HAP-1 (cell line): ENCODE data around the gene SRSF7.
"Not testable (repeated sequence)": the region's sequence is repeated elsewhere in the genome, so short reads cannot be mapped to it uniquely, and the experiment has no call there.

Experiments
- DNase-seq, 2 experiments: peaks; one replicate each; pipeline ENCODE4 v3.0.0-alpha.2; 2016 to 2020; ENCODE audit warnings: low spot score in 2 of 2
- H3K27me3 ChIP-seq: fragments of 250-450 bp; sonication (Bioruptor Pico); 2 replicates; pipeline ENCODE4 v1.5.1; 2020; ENCODE audit warnings: low read depth, mild to moderate bottlenecking, moderate library complexity
- H3K36me3 ChIP-seq: fragments of 250-450 bp; sonication (Bioruptor Pico); replicated peaks from 2 replicates; pipeline ENCODE4 v1.5.1; 2020; ENCODE audit warnings: mild to moderate bottlenecking
- H3K4me1 ChIP-seq: fragments of 250-450 bp; sonication (Bioruptor Pico); 2 replicates; pipeline ENCODE4 v1.5.1; 2020; ENCODE audit warnings: mild to moderate bottlenecking
- H3K4me3 ChIP-seq: fragments of 250-450 bp; sonication (Bioruptor Pico); 2 replicates; pipeline ENCODE4 v1.5.1; 2020; ENCODE audit warnings: mild to moderate bottlenecking, moderate library complexity
- H3K9me3 ChIP-seq: fragments of 250-450 bp; sonication (Bioruptor Pico); 2 replicates; pipeline ENCODE4 v1.5.1; 2020; ENCODE audit warnings: mild to moderate bottlenecking, moderate library complexity
- in situ Hi-C: fragments of 300-500 bp; cut with MboI; formaldehyde crosslinking; loops from 3 replicates; pipeline ENCODE4 v1.14.3; 2020; ENCODE audit warnings: low sequenced_read_pairs, inconsistent platforms, mixed read lengths

The SRSF7 gene

DNA sequence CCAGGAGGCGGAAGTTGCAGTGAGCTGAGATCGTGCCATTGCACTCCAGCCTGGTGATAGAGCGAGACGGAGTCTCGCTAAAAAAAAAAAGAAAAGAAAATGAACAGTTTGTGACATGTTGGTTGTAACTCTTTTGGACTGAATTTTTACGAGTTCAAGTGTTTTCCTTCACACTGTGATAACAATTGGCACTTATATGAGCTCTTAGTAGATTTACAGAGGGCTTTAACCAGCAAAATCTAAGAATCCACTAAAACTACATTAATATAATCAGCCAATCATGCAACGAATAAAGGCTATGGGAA, 24.7 kb upstream of the SRSF7 start:
- Histone ChIP-seq H3K4me3 (no peak overlapping the region), H3K4me1 (peaks cover 3% of the 10 kb centered on the region; the same call in 1 of the 2 replicates), H3K36me3 (0 out of 2 replicates have a peak, but pooled peaks cover 2% of the 10 kb centered on the region), H3K27me3 (no peaks in the 10 kb centered on the region), H3K9me3 (no peaks in the 10 kb centered on the region)
- no peak for DNase-seq
- in situ Hi-C loops, result no loop called here

DNA sequence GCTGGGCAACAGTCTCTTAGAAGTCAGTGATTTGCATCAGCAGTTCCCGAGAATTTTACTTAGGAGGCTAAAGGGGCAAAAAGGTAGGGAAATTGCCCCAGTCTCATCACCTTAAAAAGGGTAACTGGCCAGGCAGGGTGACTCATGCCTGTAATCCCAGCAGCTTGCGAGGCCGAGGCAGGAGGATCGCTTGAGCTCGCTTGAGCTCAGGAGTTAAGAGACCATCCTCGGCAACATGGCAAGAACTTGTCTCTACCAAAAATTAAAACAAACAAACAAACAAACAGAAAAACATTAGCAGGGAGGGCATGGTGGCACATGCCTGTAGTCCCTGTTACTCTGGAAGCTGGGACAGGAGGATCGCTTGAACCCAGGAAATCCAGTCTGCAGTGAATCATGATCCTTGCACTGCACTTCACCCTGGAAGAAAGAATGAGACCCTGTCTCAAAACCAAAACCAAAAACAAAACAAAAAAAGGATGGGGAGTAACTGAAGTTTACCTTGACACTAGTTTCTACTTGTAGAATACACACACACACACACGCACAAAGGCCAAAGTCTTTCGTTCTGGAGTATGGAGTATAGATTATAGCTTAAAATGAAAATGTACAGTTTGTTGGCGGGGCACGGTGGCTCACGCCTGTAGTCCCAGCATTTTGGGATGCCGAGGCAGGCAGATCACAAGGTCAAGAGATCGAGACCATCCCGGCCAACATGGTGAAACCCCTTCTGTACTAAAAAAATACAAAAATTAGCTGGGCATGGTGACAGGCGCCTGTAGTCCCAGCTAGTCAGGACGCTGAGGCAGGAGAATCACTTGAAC, 24.1 kb upstream of the SRSF7 start:
- no peak for DNase-seq
- Histone ChIP-seq H3K4me1 (peaks cover 3% of the 10 kb centered on the region; the same call in 1 of the 2 replicates), H3K9me3 (no peaks in the 10 kb centered on the region), H3K4me3 (no peak overlapping the region), H3K27me3 (no peaks in the 10 kb centered on the region), H3K36me3 (0 out of 2 replicates have a peak, but pooled peaks cover 2% of the 10 kb centered on the region)
- in situ Hi-C loops, result no loop called here

DNA sequence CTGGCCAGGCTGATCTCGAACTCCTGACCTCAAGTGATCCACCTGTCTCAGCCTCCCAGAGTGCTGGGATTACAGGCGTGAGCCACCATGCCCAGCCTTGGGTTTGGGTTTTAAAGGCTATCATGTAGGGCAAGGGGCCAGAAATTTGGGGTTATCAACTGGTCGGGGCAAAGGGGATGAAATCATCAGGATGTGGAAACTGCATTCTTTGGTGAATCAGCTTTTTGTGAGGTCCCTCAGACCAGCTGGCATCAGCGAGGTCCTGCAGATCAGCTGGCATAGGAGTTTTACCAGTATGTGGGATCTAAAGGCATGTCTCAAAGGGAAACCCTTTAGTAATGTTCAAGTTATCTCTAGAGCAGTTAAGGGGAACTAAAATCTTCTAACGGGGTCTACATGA, 20.5 kb upstream of the SRSF7 start:
- in situ Hi-C loops, result no loop called here
- no peaks in the 10 kb centered on the region for H3K27me3 ChIP-seq
- no peaks in the 10 kb centered on the region for H3K36me3 ChIP-seq
- no peaks in the 10 kb centered on the region for H3K9me3 ChIP-seq
- no peaks in the 10 kb centered on the region for H3K4me1 ChIP-seq
- DNase-seq, result no peak
- no peak overlapping the region for H3K4me3 ChIP-seq

DNA sequence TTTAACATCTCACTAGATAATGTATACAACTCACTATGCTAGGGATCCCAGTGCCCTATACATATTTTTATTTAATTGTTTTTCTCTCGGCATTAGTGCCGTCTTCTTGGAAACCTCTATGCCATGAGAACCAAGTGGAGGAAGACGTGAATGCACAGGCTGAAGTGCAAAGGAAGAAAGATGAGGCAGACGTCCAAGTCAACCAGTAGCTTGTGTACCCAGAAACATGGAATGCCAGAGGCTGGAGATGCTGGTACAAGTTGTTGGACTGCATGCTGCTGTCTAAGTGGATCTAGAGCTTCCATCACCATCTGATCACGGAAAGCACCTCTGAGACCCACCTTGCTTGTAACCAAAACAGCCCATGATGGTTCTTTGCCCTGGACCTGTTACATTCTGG, 14.4 kb upstream of the SRSF7 start:
- in situ Hi-C loops, result no loop called here
- no peak for DNase-seq

DNA sequence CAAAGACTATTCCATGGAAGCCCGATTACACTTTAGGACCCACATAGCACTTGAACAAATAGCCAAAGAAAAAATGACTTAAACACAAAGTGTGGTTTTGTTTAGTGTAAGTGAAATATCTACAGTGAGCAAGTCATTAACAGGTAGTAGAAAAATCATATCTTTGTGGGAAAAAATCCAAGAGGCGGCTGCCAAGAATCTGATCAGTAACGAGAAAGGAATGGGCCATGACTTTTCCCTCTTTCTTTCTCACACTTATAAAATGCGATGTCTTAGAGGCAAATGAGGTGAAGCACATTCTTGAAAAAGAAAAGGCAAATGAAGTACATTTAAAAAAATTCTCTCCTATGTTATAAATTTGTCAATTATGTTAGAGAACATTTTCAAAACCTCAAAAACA, 14.0 kb upstream of the SRSF7 start:
- in situ Hi-C loops, result no loop called here
- no peaks in the 10 kb centered on the region for H3K4me1 ChIP-seq
- H3K27me3 ChIP-seq, result no peaks in the 10 kb centered on the region
- H3K9me3 ChIP-seq, result no peaks in the 10 kb centered on the region
- H3K36me3 ChIP-seq, result no peaks in the 10 kb centered on the region
- H3K4me3 ChIP-seq, result no peak overlapping the region
- no peak for DNase-seq

More for the DNA sequence above, 14.4 kb upstream of the SRSF7 start:
- Histone ChIP-seq H3K4me3 (no peak overlapping the region), H3K36me3 (no peaks in the 10 kb centered on the region), H3K9me3 (no peaks in the 10 kb centered on the region), H3K27me3 (no peaks in the 10 kb centered on the region), H3K4me1 (no peaks in the 10 kb centered on the region)

DNA sequence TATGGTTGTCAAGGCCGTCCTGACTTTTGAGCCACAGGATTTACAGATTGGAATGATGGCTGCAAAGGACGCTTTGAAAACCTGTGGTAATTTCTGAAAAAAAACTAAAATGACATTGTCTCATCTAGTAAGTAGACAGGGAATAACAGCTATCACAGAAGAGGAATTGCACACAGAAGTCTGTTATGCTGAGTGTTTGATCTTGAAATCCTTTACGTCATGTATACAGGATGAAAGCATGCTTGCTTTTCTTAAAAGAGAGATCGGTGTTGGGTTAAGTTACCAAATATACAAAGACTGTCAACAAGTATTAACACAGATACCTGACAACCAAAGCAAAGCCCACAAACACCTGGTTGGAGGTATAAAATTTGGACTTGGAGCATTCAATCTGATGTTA, 12.6 kb upstream of the SRSF7 start:
- DNase-seq, result no peak
- no peaks in the 10 kb centered on the region for H3K4me1 ChIP-seq
- in situ Hi-C loops, result no loop called here
- no peaks in the 10 kb centered on the region for H3K27me3 ChIP-seq
- no peaks in the 10 kb centered on the region for H3K9me3 ChIP-seq
- H3K4me3 ChIP-seq, result no peak overlapping the region
- H3K36me3 ChIP-seq, result no peaks in the 10 kb centered on the region

DNA sequence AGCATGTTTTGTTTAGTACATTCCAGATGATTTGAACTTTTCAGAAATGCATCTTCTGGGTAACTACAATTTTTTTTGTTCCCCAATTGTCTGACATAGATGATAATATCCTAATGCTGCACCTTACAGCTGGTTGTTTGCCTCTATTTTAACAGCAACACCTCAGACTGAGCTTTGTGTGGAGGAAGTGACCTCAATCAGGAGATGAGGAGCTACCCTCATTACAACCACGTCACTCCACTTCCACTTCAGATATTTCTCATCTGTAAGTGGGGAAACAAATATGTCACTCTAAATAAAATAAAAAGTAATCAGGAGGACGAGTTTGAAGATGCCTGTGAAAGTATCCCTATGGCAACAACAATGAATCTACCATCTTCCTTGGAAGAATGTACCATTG, 12.1 kb upstream of the SRSF7 start:
- no peaks in the 10 kb centered on the region for H3K27me3 ChIP-seq
- no peaks in the 10 kb centered on the region for H3K36me3 ChIP-seq
- DNase-seq, result no peak
- no peak overlapping the region for H3K4me3 ChIP-seq
- H3K4me1 ChIP-seq, result no peaks in the 10 kb centered on the region
- no peaks in the 10 kb centered on the region for H3K9me3 ChIP-seq
- in situ Hi-C loops, result no loop called here

DNA sequence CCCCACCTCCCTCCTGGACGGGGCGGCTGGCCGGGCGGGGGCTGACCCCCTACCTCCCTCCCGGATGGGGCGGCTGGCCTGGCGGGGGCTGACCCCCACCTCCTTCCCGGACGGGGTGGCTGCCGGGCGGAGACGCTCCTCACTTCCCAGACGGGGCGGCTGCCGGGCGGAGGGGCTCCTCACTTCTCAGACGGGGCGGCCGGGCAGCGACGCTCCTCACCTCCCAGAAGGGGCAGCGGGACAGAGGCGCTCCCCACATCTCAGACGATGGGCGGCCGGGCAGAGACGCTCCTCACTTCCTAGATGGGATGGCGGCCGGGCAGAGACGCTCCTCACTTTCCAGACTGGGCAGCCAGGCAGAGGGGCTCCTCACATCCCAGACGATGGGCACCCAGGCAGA, 4.7 kb upstream of the SRSF7 start:
- H3K36me3 ChIP-seq, H3K27me3 ChIP-seq, H3K9me3 ChIP-seq, DNase-seq, in situ Hi-C loops, H3K4me3 ChIP-seq: not testable (repeated sequence)
- peaks cover 13% of the 10 kb centered on the region for H3K4me1 ChIP-seq

DNA sequence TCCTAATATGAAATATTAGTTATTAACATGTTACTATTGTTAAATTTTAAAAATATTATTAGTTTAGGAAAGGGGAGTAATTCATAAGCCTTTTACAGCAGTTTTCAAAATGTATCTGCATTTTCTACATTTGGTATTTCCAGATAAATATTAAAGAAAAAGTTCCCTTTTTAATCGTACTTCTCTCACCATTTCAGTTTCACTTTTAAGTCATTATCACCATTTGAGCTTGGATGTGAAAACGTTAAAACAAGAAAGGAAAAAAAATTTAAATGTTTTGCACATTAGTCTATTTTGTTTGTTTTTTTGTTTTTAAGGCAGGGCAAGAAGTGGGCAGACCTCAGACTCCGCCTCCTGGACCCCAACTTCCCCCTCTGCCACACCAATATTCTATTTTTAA, 3.3 kb upstream of the SRSF7 start:
- peaks cover 13% of the 10 kb centered on the region for H3K4me1 ChIP-seq
- no peaks in the 10 kb centered on the region for H3K9me3 ChIP-seq
- in situ Hi-C loops, result no loop called here
- no peak overlapping the region for H3K4me3 ChIP-seq
- H3K27me3 ChIP-seq, result no peaks in the 10 kb centered on the region
- no peak for DNase-seq
- H3K36me3 ChIP-seq, result peaks cover 11% of the 10 kb centered on the region

DNA sequence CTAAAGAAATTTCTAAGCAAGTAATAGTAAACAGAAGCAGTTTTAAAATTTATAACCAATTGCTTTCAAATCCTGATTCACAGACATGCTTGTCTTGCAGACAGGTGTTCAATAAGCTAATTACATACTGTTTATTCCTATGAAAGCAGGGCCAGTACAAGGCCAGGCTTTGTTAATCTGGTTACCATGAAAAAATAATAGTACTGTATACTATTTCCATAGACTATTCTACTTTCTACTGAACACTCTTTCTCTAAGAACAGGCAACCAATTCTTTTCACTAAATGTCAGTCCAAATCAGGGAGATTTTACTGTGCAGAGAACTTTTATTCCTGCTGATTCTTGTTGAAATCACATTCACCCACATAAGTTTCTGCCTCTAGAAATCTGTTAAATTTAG, 2.9 kb upstream of the SRSF7 start:
- H3K27me3 ChIP-seq, result no peaks in the 10 kb centered on the region
- no peaks in the 10 kb centered on the region for H3K9me3 ChIP-seq
- no peak overlapping the region for H3K4me3 ChIP-seq
- peaks cover 16% of the 10 kb centered on the region for H3K36me3 ChIP-seq
- H3K4me1 ChIP-seq, result peaks cover 16% of the 10 kb centered on the region
- in situ Hi-C loops, result no loop called here
- no peak for DNase-seq

DNA sequence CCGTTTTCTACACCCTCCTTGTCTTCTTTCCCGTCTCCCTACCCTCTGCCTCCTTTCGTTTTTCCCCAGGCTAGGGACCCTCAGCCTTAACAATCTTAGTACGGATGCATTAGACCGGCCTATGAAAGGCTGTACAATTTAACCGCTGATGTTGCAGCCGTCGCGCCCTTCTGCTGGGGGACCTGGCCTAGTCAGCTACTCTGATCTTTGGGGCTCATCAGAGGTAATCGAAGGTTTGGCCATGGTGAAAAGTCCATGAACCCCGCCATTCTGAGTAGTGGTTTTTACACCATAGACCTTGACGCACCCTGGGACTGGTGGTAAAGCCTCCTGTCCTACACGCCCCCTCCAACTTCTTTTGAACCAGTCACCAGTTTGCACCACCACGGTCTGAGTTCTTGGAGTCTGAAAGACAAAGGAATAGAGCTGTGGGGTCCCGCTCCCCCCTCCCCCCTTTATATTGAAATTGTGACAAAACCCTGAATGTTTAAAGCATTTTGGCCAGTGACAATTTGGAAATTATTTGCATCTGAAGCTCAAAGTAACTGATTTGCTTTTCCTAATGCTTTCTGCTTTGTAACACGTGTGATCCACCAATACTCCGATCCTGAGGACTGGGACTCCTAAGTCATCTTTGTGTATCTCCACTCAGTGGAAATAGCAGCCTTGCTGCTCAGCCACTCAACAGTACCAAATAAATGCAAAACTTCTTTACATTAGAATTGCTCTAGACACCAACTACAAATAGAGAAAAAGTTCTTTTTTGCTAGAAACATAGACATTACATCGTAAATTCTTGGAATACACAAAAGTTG, 642 bp upstream of the SRSF7 start:
- peak; percentile 58 to 62 for DNase-seq
- Histone ChIP-seq H3K4me1 (peaks cover 26% of the 10 kb centered on the region), H3K36me3 (peaks cover 38% of the 10 kb centered on the region), H3K27me3 (no peaks in the 10 kb centered on the region), H3K4me3 (peak overlapping the region; percentile 98), H3K9me3 (no peaks in the 10 kb centered on the region)
- in situ Hi-C loops, result no loop called here

DNA sequence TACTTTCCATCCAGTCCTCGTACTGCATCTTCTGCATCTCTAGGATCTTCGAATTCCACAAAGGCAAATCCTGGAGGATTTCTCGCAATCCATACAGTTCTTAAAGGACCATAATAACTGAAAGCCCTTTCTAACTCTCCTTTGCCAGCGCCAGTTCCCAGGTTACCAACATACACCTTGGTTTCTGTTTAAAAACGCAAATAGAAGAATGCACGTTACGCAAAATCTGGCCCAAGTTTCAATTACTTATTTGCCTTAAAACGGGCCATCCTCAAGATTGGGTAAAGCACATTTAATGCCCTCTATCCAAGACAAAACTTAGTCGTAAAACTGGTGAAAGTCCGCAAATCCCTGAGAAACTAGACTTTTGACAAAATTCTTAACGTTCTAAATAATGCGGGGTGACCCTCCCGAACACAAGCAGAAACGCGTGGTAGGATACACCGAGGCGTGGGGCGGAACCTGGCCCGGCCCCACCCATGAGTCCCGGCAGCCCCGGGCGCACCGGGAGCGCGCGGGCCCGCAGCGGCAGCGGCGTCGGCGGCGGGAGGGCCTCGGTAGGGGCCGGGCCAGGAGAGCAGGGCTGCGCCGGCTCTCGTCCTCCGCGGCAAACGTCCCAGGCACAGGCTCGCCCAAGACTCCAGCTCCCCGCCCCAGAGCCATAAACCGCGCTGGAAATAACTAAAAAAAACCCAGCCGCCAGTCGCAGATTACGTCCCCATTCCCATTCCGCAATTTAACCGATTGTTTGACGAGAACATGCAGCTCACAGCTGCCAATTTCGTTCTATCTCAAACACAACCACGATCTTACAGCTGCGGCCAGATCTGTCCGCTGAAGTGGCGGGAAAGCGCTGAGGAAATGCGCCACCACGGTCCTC, 910 bp downstream of the SRSF7 start:
- in situ Hi-C loops, result no loop called here
- peaks cover 28% of the 10 kb centered on the region for H3K4me1 ChIP-seq
- peak overlapping the region; percentile 98 for H3K4me3 ChIP-seq
- no peaks in the 10 kb centered on the region for H3K9me3 ChIP-seq
- peak in 1 of 2 experiments; percentile 37 for DNase-seq
- no peaks in the 10 kb centered on the region for H3K27me3 ChIP-seq
- peaks cover 54% of the 10 kb centered on the region for H3K36me3 ChIP-seq

DNA sequence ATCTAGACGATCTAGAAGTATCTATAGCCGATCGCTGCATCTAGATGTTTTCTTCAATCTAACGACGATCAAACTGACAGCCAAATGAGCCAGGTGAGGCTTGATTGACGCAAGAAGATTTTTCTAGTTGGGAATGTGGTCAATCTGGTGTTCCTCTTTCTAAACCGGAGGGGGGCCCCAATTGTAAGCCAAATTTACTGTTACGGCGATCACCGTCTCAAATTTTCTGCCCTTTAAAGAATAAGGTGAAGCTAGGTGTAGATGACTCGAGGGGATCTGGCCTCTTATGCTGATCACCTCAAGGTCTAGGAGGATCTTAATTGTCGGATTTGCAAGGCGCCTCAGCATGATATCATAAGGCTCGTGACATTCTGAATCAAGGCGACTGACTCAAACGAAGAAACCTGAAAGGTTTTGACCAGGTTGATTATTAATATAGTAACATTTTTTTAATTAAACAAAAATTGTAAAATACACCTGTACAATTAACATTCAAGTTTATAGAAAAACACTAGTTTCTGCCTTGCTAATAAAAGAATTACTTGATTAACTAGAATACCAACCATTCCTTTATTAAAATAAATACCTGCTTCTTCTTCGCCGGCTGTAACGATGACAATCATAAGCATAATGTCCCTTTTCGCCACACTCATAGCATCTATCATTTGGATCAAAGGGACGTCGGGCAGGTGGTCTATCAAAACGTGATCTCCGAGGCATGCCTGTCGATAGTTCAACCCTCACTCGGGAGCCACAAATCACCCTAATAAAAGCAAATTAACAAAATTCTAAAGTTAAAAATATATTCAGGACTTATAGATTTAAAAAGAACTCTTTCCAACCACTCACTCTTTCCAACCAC, 2.0 kb downstream of the SRSF7 start:
- no peak for DNase-seq
- H3K4me1 ChIP-seq, result peaks cover 28% of the 10 kb centered on the region
- H3K9me3 ChIP-seq, result no peaks in the 10 kb centered on the region
- in situ Hi-C loops, result loop anchor here (25.0 kb wide), 2 partner anchors 212 to 437 kb away; no protein-coding TSS in a partner anchor
- H3K4me3 ChIP-seq, result peak overlapping the region; percentile 98
- peaks cover 64% of the 10 kb centered on the region for H3K36me3 ChIP-seq
- H3K27me3 ChIP-seq, result no peaks in the 10 kb centered on the region
